Activated CD4-positive, alpha-beta T cell treated with anti-CD3 and anti-CD28 coated beads, Interleukin-2, amount 50 U/mL, for 1 hour (primary cell): ENCODE results near the gene RBPMS2.
"Not testable (repeated sequence)": the region's sequence is repeated elsewhere in the genome, so short reads cannot be mapped to it uniquely, and the experiment has no call there.

Experiments used
- DNase-seq: peaks from one replicate; pipeline ENCODE4 v3.0.0-alpha.2; 2020

The RBPMS2 gene

DNA sequence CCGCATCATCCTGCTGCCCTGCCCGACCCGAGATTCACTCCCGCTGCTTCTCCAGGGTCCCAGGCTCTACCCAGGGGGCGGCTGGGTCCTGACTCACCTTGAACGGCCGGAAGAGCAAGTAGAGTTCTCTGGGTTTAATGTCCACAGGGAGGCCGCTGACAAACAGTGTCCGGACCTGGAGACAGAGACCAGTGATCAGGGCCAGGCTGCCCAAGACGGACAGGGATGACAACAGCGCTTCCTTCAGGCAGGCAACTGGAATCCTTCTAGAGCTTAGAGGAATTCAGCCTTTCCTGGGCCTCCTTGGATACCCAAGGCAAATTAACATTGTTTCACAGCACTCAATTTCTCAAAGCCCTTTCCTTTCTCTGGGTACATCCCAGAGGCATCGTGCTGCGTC is 23.9 kb downstream of the RBPMS2 start:
- no peak for DNase-seq

DNA sequence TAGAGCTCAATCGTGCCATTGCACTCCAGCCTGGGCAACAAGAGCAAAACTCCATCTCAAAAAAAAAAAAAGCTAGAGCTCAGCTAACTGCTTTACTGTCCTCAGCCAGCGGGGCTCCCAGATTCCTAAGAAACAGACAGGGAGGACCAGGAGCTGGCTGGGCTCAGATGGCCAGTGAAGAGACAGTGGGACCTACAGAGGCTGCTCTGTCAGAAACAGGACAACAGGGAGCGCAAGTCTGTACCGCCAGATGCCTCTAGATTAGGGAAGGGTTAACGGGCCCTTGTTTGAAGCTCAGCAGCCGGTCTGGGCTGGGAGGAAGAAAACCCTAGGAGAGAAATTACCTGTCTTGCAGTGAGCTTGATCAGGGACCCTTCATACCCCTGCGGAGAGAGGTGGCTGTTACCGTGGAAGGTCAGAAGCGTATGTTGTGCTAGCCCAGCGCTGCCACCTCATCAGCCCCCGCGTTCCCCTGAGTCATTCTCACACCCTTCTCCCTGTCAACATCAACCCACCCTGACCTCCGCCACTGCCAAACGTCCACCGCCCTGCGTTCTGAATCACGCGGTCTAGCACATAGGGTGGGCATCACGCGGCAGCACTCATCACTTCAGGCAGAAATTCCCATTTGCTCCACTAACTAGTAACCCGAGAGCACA is 25.3 kb downstream of the RBPMS2 start:
- DNase-seq, result no peak

DNA sequence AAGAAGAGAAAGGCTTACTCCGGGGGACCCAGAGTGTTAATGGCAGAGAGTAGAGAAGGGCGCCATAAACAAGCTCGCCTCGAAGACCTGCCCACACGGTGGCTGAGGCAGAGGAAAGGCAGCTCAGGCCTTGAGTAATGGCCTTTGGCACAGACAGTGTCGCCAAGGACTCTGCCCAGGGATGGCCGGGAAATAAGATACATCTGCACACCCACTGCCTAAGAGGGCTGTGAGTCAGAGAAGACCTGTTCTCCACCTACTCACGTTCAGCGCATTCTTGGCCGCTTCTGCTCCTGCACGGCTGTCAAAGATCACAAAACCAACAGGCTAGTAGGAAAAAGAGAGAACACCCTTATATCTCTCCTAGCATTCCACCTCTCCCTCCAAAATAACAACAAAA is 26.2 kb downstream of the RBPMS2 start:
- DNase-seq, result no peak

DNA sequence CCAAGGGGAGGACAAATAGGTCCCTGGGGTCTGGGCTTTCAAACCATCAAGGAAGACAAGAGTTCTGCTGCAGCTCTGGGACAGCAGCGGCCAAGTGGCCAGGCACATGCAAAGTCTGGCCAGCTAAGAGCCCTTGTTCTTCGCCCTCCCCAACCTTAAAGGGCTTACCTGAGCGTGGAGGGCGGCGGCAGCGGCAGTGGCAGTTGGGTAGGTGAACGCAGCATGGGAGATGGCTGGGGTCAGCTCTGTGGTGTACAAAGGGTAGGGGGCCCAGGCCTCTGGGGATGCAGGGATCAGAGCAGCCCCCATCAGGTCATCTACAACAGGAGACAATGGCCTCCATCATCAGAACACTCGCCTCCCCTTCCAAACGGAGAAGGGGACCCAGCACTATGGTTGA is 27.1 kb downstream of the RBPMS2 start:
- DNase-seq, result no peak

DNA sequence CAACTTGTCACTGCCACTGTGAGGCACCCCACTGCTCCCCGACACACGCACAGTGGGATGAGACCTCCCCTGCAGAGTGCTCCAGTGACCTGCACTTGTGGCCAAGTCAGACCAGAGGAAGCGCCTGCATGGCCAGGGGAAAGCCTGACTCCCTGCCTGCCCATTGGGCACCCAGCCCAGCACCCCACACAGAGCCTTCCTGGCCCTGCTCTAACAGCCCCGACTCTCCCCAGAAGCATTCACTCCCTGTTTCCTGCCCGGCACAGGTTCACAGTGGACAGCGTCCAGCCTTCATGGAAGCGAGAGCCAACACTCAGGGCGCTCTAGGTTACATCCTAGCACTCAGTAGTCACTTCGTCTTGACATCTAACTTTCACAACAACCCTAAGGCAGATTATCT is 27.8 kb downstream of the RBPMS2 start:
- DNase-seq, result no peak

DNA sequence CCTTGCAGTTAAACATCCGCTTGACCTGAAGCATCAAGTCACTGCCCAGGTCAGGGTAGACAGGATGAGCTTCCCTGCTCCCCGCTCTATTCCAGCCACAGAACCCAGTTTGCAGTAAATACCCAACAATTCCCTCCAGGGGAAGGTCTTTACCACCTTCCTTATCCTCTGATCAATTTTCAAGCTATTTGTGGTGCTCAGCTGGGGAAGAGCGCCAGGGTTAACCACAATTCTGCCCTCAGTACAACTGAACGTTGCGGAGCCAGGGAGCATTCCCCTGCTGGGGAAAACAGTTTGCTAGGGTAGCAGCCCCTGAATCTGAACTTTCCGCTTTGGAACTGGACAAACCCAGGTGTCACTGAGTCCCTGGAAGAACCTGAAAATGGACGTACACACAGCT is 28.5 kb downstream of the RBPMS2 start:
- DNase-seq, result no peak

DNA sequence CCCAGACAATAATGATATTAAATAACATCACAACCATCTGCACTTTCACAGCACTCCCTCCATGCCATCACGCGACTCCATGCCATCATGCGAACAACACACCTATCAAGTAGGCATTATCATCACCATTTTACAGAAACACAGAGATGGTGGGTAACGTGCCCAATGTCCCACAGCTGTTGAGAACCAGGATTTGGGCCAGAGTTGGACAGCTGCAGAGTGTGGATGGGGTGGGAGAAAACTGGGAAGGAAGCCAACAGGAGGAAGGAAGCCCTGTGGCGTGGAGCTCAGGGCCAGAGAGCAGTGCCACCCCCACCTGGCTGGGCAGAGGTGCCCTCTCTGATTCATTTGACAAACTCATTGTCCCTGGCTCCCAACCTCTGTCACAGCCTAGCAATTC is 29.0 kb downstream of the RBPMS2 start:
- DNase-seq, result no peak

DNA sequence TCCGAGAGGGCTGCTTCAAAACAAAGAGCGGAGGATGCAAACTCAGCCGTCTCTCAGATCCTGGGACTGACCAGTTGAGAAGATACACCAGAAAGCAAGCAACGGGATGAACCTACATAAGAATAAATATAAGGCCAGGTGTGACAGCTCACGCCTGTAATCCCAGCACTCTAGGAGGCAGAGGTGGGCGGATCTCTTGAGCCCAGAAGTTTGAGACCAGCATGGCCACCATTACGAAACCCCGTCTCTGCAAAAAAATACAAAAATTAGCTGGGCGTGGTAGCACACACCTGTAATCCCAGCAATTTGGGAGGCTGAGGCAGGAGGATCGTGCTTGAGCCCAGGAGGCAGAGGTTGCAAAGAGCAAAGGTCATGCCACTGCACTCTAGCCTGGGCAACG is 31.7 kb downstream of the RBPMS2 start:
- DNase-seq, result no peak

DNA sequence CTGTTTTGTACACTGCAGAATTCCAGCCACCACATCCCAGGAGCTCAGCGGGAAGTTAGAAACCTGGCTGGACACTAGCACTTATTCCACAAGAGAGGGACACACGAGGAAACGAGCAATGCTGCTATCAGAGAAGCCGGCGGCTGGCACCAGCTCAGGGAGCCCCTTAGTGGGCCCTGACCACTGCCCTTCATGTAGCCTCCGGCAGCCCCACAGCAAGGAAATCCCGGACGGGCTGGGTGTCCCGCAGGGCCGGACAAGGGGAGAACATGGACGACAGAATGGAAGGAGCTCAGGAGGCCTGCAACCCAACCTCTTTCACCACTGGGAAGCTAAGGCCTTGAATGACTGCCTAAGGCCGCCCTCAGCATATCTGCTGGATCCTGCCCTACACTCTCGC is 32.5 kb downstream of the RBPMS2 start:
- no peak for DNase-seq

DNA sequence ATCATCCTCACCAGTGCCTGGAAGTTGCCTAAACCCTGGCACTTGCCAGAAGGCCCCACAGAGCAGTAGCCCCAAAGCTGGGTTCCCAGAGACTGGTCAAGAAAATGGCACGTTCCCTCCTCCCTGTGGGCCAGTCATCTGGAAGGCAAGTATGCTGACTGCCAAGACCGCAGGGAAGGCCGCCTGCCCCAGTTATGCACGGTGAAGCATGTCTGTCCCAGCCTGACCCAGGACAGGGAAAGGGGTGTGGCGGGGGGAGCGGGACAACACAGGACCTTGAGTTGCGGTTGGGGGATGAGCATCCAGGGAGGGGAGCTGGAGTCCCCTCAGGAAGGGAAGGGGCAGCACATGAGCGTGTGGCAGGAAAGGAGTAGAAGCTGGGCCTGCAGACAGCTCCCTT is 33.0 kb downstream of the RBPMS2 start:
- no peak for DNase-seq

DNA sequence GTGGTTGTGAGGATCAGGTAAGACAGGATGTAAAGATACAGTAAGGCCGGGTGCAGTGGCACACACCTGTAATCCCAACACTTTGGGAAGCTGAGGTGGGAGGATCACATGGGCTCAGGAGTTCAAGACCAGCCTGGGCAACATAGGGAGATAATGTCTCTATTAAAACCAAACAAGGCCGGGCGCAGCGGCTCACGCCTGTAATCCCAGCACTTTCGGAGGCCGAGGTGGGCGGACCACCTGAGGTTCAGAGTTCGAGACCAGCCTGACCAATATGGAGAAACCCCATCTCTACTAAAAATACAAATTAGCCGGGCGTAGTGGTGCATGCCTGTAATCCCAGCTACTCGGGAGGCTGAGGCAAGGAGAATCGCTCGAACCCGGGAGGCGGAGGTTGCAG is 33.7 kb downstream of the RBPMS2 start:
- DNase-seq, result not testable (repeated sequence)

DNA sequence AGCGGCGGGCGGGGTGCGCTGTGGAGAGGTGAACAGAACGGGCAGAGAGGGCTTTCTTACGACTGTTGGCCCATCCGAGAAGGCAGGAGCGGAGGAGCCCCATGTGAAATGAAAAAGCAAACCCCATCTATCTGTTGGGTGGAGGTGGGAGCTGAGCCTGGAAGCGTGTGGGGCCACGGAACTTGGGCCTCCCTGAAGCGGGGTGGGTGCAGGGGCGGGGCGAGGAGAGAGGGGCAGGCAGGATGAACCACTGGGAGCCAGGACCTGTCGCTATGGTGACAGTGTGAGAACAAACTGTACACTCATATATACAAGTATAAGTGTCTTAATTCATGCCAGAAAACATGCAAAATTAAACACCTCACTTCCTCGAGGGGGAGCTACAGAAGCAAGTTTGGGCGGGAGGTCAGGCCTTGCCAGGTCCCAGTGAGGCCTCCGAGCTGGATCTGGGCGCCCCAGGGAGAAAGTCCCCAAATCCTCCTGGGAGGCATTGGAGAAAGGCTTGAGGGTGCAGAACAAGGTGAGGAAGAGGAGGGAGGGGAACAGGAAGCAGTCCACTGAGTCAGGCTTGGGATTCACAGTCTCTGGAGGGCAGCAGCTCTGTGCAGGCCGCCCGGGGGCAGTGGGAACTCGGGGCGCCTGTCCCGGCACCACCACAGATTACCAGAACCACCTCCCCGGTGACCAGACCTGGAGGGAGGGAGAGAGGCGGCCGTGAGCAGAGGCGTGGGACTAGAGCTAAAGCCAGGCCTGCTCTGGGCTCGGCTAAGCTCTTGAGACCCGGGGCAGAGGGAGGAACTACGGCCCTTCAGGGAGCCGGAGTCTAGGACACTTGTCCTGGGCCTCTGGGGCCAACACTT is 34.8 kb downstream of the RBPMS2 start:
- DNase-seq, result no peak

DNA sequence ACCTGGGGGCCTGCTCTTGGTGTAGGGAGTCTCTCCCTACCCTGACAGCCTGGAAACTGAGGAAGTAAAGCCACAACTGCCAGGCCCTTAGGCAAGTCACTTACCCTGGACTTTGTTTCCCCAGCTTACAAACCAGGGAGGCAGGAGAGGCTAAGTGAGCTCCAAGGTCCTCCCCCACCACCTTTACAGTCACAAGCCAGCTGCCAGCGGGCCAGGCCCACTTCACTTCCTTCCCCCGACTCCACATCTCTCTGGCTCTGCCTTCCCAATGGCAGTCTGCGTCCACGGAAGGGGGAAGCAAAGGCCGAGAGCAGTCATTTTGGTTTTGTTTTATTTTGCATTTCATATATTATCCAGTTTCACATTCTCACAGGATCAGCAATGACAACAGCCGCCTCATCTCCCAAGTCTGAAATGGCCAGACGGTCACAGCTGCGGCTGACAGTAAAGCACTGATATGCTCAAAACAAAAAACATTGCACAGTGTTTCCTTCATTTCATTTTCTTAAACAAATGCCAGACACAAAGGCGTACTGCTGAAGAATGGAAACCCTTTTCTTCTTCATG is 35.7 kb downstream of the RBPMS2 start:
- DNase-seq, result no peak

DNA sequence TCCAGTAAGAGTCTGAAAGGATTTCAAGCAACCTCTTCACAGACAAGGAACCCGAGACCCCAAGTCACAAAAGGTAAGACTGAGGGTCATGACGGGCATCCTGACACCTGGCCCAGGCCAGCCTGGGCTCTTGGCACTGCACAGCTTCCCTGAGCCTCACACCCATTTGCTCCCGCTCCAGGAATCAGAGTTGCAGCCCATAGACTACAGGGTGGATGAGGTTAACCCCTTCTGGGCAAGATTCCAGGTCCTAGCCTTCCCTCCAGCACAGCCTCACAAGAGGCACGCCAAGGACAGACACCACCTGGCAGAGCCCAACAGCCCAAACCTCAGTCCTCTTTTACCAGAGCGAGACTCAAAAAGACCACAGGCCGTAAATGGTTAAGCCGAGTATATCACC is 36.2 kb downstream of the RBPMS2 start:
- no peak for DNase-seq

DNA sequence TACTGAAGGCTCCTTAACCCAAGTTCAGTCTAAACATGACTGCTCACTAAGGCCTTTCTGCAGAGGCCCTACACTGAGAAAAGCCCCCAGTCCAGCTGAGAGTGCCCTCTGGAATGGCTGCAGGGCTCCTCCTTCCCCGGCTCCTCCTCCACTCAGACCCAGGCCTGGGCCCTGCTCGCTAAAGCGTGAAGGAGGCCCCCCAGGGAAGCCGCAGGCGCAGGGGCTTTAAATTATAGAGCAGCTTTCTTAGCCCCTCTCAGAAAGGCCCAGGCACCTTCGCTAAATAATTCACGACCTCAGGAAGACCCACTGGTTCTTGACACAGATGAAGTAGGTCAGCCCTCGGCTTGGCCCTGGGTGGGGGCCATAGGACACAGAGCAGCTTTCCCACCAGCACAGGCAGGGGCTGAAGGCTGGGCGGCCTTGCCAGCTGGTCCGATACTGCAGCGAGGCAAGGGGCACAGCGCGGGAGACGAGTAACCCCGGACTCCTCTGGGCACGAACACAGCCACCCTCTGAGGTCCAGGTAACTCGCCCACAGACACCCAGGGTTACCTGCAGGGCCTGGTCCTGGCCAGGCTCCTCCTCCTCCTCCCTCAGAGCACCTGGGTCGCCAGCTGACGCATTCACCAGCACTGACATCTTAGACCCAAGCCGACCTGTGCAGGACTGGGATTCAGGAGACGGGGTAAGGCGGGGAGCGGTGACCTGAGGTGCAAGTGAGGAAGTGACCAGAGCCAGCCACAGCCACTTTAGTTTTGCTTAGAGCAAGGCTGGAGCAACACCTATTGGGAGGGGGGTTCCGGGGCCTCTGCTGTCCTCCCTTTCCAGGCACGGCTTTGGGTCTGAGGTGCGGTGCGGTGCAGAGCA is 36.9 kb downstream of the RBPMS2 start:
- DNase-seq, result no peak

DNA sequence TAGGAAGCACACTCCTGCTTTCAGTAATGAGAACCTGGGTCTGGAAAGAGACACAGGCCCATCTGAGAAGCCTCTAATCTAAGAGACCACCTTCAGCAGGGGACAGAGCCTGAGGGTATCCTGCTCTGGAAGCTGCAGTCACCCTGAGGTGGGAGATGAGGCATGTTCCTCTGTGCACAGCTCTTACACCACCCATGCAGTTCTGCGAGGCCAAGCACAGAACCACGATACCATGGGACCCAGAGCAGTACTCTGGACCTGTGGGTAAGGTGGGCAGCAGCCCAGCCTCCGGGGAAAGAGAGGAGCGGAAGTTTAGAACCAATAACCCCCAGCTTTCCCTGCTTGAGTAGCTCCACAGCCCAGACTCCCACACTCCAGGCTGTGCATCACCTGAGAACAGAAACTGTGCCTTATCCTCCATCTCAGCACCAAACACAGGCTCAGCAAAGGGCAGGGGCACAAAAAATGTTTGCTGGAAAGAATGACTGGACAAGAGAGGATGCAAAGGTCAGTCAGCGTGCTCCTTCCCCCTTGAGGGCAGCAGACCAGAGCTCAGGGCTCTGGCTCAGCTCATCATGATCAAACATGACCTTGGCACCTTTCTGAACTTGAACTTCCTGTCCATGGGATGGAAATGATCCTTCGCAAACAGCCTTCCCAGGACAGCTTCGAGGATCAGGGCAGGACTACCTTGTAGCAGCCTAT is 43.1 kb downstream of the RBPMS2 start:
- no peak for DNase-seq

DNA sequence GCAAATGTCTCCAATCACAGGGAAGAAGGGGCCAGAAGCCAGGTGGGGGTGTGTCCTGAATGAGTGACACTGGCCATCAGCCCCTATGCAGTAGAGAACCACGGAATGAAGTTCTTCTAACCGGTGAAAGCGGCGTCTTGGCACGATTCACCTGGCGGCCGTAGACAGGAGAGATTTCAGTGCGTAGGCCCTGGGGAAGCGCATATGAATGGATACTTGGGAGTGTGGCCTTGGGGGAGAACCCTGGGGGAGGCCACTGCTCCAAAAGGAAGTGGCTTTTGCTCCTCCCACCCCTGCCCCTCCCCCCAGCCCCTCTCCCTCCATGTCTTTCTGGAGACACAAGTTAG is 43.6 kb downstream of the RBPMS2 start:
- no peak for DNase-seq

DNA sequence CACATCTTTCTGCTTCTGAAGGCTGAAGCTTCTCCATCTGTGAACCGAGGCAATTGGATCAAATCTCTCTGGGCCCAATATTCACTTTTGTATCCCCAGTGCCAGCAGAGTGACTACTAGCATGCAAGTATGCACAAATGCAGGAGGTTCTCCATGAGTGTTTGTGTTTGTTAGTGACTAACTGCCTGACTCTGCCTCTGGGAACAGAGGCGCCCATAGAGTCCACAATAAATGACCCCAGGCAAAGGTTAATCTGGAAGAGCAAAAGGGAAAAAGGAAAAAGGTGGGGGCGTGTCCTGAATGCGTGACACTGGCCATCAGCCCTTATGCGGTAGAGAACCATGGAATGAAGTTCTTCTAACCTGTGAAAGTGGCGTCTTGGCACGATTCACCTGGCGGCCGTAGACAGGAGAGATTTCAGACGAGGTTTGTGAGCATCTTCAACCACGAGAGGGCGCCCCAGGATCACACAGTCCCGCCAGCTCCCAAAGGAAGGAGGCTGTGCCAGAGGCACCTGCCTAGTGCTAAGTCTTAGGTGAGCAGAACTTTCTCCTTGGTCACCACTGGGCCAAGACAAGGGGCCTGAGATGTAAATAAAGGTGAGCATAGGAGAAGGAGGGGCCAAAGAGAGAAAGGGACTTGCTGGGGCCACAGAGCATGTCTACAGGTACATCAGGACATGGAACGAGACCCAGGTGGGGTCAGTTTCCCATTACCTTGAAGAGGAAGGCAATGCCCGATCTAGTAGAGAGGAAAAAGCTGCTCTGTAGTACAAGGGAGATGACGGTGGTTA is 44.2 kb downstream of the RBPMS2 start:
- peak; percentile 89 for DNase-seq

DNA sequence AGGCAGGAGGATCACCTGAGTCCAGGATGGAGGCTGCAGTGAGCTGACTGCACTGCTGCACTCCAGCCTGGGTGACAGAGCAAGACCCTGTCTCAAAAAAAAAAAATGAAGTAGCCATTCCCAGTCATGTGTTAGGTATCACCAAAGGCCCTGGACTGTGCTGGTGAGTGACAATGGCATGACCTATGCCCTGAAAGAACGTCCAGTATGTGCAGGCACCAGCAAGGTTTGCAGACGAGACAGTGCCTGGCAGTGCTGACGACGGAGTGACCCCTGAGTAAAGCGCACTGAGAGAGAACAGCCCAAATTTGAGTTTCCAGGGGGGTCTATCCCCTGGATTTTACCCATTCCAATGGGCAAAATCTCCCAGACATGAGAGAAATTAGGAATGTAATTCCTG is 45.2 kb downstream of the RBPMS2 start:
- no peak for DNase-seq

DNA sequence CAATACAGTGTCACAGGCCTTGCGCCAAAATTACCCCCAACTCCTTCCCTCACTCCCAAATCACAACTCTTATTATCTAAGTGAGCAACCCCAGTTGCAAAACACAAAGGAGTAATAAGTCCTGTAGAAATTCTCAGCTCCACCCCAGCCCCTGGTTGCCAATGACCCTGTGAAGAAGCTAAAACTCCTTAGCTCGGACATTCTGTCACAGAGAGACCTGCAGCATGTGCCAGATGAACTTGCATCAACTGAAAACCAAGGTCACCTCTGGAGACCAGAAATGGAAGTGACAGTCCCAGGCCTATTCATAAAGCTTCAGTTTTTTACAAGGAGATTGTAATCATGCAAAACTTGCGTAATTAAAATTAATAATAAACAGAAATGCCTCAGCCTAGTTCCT is 55.2 kb downstream of the RBPMS2 start:
- no peak for DNase-seq

DNA sequence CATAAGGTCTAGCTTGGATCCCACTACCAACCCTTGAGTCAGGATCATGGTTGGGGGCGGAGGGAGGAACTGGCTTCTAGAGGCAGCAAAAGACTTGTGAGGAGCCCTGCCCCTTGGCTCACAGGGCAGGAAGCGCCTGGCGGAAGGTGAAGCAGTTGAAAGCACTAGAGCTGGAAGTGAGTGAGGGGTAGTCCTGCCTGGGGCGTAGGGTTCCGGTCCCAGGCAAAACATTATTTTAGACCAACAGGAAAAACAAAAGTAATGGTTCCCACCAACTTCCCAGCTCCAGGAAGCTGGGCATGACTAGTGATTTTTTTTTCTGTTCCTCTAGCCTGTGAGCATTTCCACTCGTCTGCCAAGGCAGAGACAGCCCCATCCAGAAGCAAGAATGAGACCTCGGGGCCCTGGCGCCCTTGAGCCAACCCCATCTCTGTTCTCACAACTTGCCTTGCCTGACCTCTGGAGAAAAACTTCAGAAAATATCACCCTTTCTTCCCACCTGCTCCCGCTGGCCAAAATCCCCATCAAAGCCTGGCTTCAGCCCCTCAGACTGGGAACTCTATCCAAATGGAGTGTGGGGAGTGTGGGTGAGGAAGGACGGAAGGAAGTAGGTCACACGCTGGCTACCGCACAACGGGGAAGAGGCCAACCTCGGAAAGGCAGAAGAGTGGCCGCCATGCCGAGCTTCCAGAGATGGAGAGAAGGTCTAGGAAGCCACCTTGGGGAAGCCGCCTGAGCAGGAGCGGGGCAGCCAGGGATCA is 57.5 kb downstream of the RBPMS2 start:
- no peak for DNase-seq
